Kidney (tissue), 14 donors: Measurements from ENCODE around the gene NCKAP5. TPM values are rescaled to one million over a fixed set of nuclear protein-coding genes. Genes with fewer than 3 reads are reported as not detected.

Experiments
- DNase-seq, 5 donors: peaks; one replicate each; pipeline ENCODE4 v3.0.0-alpha.2; 2013 to 2020
- FAIRE-seq: peaks from 2 replicates; lab custom pipeline; 2012; peaks lifted over from hg19 to GRCh38; lab: Jason Lieb, UNC
- H3K27ac ChIP-seq, 2 donors: one replicate each; pipeline ENCODE4 v1.7.0; 2013; ENCODE audit warnings: low read depth in 2 of 2, low read length in 2 of 2, inconsistent platforms in 1 of 2
- H3K27me3 ChIP-seq: one replicate; pipeline ENCODE4 v1.7.1; 2013; ENCODE audit warnings: low read length, inconsistent platforms; ENCODE audit not compliant: control insufficient read depth, insufficient read depth
- H3K36me3 ChIP-seq, 3 donors: one replicate each; pipeline versions ENCODE4 v1.7.0 to v1.7.1; 2013; ENCODE audit warnings: low read length in 3 of 3, control low read depth in 1 of 3, inconsistent platforms in 1 of 3; ENCODE audit not compliant: insufficient read depth in 3 of 3, control insufficient read depth in 2 of 3
- H3K4me1 ChIP-seq, 3 donors: one replicate each; pipeline versions ENCODE4 v1.7.0 to v1.7.1; 2013; ENCODE audit warnings: low read length in 3 of 3, inconsistent platforms in 1 of 3, low read depth in 1 of 3; ENCODE audit not compliant: control insufficient read depth in 2 of 3, insufficient read depth in 2 of 3
- H3K4me3 ChIP-seq, 3 donors: one replicate each; pipeline versions ENCODE4 v1.7.0 to v1.8.1; 2013; ENCODE audit warnings: low read length in 3 of 3, control low read depth in 1 of 3, inconsistent platforms in 1 of 3
- H3K9ac ChIP-seq, 3 donors: one replicate each; pipeline versions ENCODE4 v1.7.0 to v1.7.1; 2013; ENCODE audit warnings: low read length in 3 of 3, control low read depth in 1 of 3, inconsistent platforms in 1 of 3
- H3K9me3 ChIP-seq, 3 donors: one replicate each; pipeline versions ENCODE4 v1.7.0 to v1.7.1; 2013; ENCODE audit warnings: low read length in 3 of 3, control low read depth in 1 of 3, inconsistent platforms in 1 of 3; ENCODE audit not compliant: control insufficient read depth in 2 of 3, insufficient read depth in 1 of 3
- intact Hi-C: fragments of 100-400 bp; cut with DNase I; formaldehyde crosslinking; loops from one replicate; pipeline ENCODE4 v1.11.1; 2022
- polyA plus RNA-seq: library from polyadenylated mRNA; stranded (reverse); fragments of 350-450 nt; fragmentation: Illumina TruSeq; extraction: RNeasy Lipid Tissue Mini Kit (QIAGEN cat#74804); gene quantifications from one replicate; pipeline ENCODE4 v1.2.3, GENCODE V29; 2014; ENCODE audit warnings: low read depth, low replicate concordance; ENCODE audit not compliant: insufficient read depth
- total RNA-seq: library from RNA; stranded (reverse); fragmentation: NEBNext Ultra II Directional; extraction: Animal tissue kit (Norgen Biotek cat#: 25700); gene quantifications from one replicate; pipeline ENCODE4 v1.2.1, GENCODE V29; 2021
- TF ChIP-seq, protein P1 (sequence below): IDR thresholded peaks from 3 replicates; pipeline ENCODE4 v1.5.1; 2012; ENCODE audit warnings: mild to moderate bottlenecking, moderate library complexity, borderline replicate concordance; ENCODE audit not compliant: insufficient read depth; ENCODE audit errors: extremely low read depth
- donor health status: control.
- donor health status: control.
- donor health status: control.
- donor health status: control.
- donor health status: control.
- donor health status: DM: yes; HTN: yes; CAD: no.
- donor health status: Normal renal cell carcinoma (clear cell type).

Gene NCKAP5
- total and polyA plus RNA-seq, 2 donors from 2014 or later, result 1.8 to 2.9 TPM

DNA sequence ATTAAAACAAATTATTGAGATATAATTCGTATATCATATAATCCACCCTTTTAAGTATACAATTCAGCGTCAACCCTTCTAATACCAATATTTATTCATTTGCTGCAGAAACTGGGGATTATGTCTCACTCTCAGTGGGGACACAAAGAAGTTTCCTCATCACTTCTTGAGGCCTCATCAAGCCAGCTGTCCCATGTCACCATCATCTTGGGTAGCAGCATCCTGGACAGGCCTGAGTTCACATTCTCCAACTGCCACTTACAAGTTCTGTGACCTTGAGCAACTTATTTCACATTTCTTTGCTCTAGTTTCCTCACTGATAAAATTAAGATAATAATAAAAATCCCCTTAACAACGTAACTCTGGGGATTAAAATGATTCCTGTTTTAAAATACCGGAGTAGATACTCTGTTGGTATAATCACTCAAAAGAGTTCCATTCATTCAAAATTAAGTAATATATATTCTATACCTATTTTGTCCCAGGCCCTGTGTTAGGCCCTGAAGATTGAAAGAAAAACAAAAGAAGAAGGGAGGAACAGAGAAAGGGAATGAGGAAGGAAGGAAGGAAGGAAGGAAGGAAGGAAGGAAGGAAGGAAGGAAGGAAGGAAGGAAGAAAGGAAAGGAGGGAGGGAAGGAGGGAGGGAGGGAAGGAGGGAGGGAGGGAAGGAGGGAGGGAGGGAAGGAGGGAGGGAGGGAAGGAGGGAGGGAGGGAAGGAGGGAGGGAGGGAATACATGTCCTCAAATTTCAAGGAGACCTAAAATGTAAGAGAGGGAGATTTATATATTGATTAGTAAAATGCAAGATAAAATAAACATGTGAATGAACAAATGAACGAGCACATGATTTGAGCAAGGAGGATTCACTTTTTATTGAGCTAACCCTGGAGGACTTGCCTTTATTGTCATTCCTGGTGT is 42.4 kb downstream of the NCKAP5 start:
- DNase-seq, result no peak
- TF ChIP-seq, protein P1, sequence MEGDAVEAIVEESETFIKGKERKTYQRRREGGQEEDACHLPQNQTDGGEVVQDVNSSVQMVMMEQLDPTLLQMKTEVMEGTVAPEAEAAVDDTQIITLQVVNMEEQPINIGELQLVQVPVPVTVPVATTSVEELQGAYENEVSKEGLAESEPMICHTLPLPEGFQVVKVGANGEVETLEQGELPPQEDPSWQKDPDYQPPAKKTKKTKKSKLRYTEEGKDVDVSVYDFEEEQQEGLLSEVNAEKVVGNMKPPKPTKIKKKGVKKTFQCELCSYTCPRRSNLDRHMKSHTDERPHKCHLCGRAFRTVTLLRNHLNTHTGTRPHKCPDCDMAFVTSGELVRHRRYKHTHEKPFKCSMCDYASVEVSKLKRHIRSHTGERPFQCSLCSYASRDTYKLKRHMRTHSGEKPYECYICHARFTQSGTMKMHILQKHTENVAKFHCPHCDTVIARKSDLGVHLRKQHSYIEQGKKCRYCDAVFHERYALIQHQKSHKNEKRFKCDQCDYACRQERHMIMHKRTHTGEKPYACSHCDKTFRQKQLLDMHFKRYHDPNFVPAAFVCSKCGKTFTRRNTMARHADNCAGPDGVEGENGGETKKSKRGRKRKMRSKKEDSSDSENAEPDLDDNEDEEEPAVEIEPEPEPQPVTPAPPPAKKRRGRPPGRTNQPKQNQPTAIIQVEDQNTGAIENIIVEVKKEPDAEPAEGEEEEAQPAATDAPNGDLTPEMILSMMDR, result no peak
- Histone ChIP-seq H3K36me3 (no peaks in the 10 kb centered on the region), H3K27ac (no peak overlapping the region), H3K27me3 (no peaks in the 10 kb centered on the region), H3K9me3 (no peaks in the 10 kb centered on the region), H3K4me3 (no peak overlapping the region), H3K4me1 (no peaks in the 10 kb centered on the region), H3K9ac (no peak overlapping the region)
- FAIRE-seq, result no peak
- intact Hi-C loops, result no loop called here

DNA sequence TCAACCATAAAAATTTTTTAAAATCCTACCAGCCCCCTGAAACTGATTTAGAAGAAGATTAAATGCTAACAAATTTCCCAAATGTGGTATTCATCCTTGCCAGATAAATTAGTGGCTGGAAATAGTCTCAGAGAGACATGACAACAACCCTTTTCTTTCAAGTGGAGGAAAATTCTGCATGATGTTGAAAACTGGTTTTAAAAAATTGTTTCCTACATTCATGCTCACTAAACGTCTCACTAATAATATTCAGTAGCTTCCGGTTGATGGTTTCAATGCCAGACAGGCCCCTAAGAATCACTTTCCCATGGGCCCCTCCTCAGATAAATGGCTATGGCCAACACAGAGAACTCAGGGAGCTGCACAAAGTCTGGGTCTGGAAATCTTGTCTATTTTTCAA is 43.2 kb downstream of the NCKAP5 start:
- Histone ChIP-seq H3K9me3 (no peaks in the 10 kb centered on the region), H3K27me3 (no peaks in the 10 kb centered on the region), H3K4me3 (no peak overlapping the region), H3K36me3 (no peaks in the 10 kb centered on the region), H3K9ac (no peak overlapping the region), H3K27ac (no peak overlapping the region), H3K4me1 (no peaks in the 10 kb centered on the region)
- FAIRE-seq (no peak), DNase-seq (no peak)
- TF ChIP-seq, protein P1, result no peak
- intact Hi-C loops, result no loop called here

DNA sequence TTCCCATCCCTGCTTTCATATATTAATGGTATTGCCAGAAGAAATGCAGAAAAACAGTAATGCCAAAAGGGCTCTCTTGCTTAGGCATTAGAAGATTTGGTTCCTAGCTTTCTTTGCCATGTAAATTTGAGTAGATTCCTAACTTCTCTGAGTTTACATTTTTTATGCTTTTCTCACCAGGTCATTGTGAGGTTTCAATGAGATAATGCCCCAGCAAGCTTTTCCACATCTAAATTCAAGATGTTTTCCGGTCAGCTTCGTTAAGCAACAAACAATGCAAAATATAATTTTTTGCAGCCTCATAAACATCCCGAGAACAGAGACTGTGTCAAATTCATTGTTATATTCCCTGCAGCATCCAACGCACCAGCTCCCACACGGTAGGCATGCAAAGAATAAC is 44.9 kb downstream of the NCKAP5 start:
- Histone ChIP-seq H3K9ac (no peak overlapping the region), H3K27me3 (no peaks in the 10 kb centered on the region), H3K27ac (no peak overlapping the region), H3K4me1 (no peaks in the 10 kb centered on the region), H3K9me3 (no peaks in the 10 kb centered on the region), H3K36me3 (no peaks in the 10 kb centered on the region), H3K4me3 (no peak overlapping the region)
- FAIRE-seq (no peak), DNase-seq (no peak)
- intact Hi-C loops, result no loop called here
- TF ChIP-seq, protein P1, result no peak
